ENCODE data around the gene HNRNPA3.
"Not testable (repeated sequence)": the region's sequence is repeated elsewhere in the genome, so short reads cannot be mapped to it uniquely, and the experiment has no call there.

HNRNPA3 gene

DNA sequence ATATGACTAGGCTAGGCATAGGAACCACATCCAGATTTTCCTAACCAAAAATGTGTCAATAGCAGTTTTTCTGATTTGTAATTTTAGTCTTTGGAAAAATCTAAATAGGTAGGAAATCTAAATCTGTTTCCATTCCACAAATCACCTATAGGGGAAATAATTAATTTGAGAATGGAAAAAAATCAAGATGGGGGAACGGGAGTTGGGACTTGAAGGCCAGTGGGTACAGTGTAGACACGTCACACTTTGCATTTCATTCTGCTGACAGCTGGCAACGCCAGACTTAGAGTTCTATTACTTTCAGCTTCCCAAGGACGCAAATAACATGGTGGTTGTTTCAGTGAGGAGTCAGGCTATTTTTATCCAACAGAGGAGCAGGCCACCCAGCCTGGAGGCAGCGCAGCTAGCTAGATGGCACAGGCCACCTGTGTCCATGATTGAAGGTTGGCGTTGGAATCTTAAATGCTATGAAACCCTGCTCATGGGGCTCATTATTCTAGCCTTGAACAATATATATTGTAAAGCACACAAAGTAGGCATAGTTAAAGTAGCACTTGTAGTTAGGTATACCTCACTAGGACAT is 23.4 kb downstream of the HNRNPA3 start:
- no peak for DNase-seq

GRCh38 chr2:177237932-177238331 is 25.3 kb downstream of the HNRNPA3 start:
- DNase-seq = no peak

GRCh38 chr2:177239053-177239452 is 26.5 kb downstream of the HNRNPA3 start:
- DNase-seq = no peak

DNA sequence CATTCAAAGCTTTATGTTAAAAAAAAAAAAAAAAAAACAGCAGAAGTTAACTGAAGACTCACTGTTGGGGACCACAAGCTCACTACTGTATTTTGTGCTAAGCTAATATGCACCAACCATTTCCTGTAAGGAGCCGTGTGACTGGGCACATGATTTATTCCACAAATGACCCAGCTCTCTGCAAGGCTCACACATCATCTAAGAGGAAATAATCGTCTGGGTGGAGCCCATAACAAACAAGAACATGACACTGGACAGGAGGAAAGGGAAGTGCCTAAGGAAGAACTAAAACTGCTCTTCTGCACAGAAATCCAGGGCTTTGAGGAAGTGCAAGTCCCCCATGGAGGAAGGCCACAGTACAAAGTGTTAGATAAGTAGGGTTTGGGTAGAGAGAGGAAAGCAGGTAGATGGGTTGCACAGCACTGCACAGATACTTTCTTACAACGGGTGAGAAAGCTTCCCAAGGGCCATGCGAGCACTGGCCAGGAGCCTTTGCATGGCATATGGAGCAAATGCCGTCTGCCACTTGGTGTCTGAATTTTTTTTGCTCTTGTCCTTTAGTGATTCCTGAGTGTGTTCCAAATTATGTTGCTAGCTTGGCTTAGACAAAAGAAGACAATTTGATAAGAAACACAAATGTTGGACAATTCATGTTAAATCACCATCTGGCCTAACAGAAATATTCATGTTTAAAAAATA is 27.5 kb downstream of the HNRNPA3 start:
- no peak for DNase-seq

DNA sequence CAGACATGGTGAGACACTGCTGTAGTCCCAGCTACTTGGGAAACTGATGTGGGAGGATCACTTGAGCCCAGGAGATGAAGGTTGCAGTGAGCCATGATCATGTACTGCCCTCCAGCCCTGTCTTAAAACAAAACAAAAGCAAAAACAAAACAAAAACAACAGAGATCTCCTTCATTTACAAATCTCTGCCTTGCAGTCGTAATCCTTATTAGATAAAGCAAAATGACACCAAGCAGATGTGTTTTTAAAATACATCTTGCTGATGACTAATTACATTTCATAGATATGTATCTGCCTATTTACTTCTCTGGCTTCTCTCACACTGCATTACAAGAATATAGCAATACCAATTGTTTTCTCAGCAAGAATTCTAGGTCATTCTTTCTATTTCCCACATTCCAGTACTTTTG is 29.1 kb downstream of the HNRNPA3 start:
- no peak for DNase-seq

DNA sequence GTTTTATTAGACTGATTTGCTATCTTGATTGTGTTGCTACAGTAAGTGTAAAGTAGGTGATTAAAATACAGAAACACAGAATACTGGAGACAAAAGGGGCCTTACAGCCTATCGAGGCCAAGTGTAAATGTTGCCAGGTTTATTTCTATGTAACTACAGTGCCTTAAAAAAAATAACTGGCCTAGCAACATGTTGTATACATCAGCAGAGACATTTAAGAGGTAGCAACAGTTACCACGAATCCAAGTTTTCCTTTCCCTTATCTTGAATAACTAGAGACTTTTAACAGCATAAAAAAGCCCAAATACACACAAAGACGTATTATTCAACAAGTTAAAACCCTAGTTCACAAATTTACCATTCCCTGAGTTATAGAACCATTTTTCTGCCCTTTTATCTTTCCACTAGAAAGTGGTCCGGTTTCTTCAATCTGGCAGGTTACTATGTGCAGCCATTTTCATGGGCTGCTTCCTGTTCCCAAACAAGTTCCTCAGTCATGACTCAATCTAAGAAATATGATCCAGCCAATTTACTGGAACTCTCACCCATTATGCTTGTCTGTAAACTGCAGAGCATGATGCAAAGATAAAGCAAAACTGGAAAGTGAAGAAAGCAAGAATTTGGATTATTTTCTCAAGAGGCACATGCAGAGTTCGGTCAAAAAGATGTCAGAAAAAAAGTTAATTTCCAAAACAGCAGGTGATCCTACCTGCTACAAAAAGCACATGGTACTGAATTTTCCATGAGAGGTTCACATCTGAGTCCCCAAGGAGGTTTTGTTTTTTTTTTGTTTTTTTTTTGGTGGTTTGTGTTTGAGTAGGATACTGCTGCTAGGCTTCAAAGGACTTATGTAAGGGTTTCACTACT is 29.8 kb downstream of the HNRNPA3 start:
- no peak for DNase-seq

- no peak for DNase-seq
Measured at GRCh38 chr2:177243073-177243472, 30.5 kb downstream of the HNRNPA3 start.

DNA sequence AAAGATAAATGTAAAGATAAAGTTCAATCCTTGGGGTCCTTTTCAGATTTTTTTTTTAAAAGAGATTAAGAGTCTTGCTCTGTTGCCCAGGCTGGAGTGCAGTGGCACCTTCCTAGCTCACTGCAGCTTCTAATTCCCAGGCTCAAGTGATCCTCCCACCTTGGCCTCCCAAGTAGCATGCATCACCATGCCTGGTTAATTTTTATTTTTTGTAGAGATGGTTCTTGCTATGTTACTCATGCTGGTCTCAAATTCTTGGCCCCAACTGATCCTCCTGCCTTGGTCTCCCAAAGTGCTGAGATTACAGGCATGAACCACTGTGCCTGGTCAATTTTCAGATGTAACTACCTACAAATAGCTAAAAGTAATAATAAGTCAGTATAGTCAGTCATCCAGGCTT is 30.9 kb downstream of the HNRNPA3 start:
- no peak for DNase-seq

DNA sequence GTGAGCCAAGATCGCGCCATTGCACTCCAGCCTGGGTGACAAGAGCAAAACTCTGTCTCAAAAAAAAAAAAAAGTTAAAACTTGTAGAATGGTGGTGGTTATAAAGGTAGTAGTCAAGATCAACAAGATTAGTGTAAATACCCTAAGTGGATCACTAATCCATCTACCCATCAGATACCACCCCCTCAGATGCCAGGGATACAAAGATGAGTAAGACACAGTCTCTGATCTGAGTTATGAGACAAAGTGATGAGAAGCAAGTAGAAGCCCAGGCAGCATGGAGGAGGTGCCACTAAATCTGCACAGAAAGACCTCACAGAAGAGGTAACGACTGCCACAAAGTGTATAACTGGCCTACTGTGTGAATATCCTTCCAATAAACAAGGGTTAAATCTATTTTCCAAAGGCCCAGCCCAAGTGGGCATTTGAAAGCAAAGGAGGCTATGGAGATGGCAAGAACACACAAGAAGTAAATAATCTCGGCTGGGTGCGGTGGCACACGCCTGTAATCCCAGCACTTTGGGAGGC is 31.7 kb downstream of the HNRNPA3 start:
- no peak for DNase-seq

GRCh38 chr2:177245010-177245422 is 32.4 kb downstream of the HNRNPA3 start:
- no peak for DNase-seq

- no peak for DNase-seq
Measured at GRCh38 chr2:177246000-177246399, 33.4 kb downstream of the HNRNPA3 start.

GRCh38 chr2:177246523-177247030 is 34.0 kb downstream of the HNRNPA3 start:
- DNase-seq = not testable (repeated sequence)

DNA sequence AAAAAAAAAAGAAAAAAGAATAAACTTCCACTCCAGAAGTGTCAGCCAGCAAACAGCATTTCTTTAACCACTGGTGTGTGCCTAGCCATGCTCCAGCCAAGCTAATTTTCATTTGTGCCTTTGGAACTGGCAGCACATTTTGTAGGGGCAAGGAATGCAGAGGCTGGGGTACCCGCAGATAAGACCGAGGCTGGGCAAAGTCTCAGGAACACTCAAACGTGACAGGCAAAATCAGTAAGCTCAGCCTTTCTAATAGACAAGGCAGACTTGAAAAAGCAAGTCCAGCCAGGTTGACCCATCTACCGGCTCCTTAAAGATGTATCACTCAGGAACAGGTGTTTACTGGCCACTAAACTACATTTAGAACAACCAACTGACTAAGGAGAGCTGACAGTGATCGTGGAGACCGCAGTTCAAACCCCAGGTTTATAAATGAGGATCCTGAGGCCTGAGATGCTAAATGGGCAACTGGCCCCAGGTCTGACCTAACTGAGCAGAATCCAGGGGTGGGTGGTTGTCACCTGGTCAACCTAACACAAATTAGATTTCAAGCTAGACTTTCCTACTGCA is 35.2 kb downstream of the HNRNPA3 start:
- no peak for DNase-seq

DNA sequence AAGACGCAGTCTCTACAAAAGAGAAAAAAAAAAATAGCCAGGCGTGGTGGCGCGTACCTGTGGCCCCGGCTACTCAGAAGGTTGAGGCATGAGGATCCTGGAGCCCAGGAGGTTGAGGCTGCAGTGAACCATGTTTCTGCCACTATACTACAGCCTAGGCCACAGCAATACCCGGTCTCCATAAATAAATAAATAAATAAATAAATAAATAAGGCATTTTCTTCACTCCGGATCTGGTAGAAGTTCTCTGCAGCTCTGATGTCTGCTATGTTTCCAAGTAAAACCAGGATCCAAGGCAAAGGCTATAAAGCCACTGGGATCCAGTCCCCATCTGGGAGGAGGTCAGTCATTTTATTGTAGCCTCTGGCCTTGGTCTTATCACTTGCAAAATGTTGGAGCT is 36.4 kb downstream of the HNRNPA3 start:
- no peak for DNase-seq

- no peak for DNase-seq
Measured at GRCh38 chr2:177250461-177250860, 37.9 kb downstream of the HNRNPA3 start.

DNA sequence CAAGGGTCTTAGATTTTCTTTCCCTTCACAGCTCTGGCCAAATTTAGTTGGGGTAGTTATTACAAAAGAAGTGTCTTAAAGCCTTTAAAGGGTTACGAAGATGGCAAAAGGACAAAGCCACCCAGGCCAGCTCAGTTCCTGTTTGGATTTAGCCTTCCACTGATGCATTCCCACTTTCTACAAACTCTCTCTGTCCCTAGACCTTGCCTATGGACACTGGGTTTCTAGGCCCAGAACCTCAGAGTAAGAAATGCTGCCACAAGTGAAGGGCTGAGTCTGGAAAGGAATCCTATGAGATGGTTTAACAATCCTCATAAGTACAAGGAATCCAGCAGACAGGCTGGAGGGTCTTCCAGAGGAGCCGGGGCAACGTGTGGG is 38.6 kb downstream of the HNRNPA3 start:
- no peak for DNase-seq

- DNase-seq = no peak
Measured at GRCh38 chr2:177252808-177253531, 40.4 kb downstream of the HNRNPA3 start.

- no peak for DNase-seq
Measured at GRCh38 chr2:177253704-177254103, 41.1 kb downstream of the HNRNPA3 start.

GRCh38 chr2:177254433-177255226 is 42.0 kb downstream of the HNRNPA3 start:
- DNase-seq = no peak

DNA sequence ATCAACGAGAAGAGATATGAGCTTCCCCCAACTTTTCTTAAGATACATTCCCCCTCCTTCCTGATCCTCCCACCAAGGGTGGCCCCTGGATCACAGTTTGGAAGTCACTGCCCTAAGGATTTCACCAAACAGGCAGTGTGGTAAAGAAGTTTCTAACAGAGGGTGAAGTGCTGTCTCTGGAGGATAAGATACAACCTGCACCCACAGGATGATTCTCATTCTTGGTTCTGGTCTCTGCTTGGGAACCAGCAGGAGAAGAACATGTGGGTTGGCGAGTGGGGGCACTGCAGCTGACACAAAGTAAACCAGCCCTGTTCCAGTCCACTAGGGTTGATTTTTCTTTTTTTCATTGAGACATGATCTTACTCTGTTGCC is 42.6 kb downstream of the HNRNPA3 start:
- DNase-seq = no peak

DNA sequence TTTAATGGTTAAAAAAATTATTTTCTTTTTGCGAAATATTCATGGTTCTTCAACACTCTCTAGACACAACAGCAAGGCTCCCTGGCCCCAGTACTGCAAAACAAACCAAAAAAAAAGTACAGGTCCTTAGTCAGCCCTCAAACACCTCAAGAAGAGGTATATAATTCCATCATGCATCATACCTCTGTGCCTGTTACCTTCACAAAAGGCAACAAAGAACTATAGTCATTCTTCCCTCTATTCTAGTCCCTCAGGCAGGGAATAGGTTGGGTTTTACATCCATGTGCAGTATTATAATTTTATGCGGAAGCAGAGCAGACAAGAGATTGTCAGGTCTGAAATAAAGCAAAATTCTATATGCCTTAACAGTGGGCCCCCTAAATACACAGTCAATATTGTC is 43.4 kb downstream of the HNRNPA3 start:
- no peak for DNase-seq

DNA sequence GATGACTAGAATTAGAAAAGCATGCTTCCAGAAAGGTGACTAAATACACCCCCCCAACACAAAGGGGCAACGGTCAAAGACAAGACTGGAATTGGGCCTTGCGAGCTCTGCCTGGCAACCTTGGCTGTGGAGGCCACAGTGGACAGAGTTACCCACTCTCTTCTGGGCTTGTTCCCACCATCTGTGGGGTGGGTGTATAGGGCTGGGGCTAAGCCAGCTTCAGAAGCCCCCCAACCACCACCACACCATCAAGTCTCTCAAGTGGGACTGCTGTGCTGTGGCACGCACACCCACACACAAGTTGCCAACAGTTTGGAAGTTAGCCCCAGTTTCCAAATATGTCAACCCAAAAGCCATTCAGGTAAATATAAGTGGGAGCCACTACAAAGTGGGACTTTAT is 44.1 kb downstream of the HNRNPA3 start:
- DNase-seq = no peak

Data from stimulated activated CD4-positive, alpha-beta T cell treated with anti-CD3 and anti-CD28 coated beads, Interleukin-4, amount 100 ng/mL, for 24 hours (primary cell).